HepG2 (cell line): ENCODE measurements around the gene DAG1. TPM values are rescaled to one million over a fixed set of nuclear protein-coding genes. Genes with fewer than 3 reads are reported as not detected.
A peak's percentile ranks its signal among the peaks of the same experiment; 100 is the strongest.

Experiments used
- ATF1 ChIP-seq: IDR thresholded peaks from 2 replicates; pipeline ENCODE4 v1.6.1; 2016; ENCODE audit warnings: mild to moderate bottlenecking, control low read depth
- ATF7 ChIP-seq, 2 experiments: fragments of 450-650 bp in 1 of 2; sonication (generic) in 1 of 2; formaldehyde crosslinking in 1 of 2; IDR thresholded peaks; 2 replicates each; pipeline versions ENCODE4 v1.4.0 to v1.6.1; 2016 to 2020; ENCODE audit warnings: antibody characterized with exemption in 1 of 2, mild to moderate bottlenecking in 1 of 2, missing genetic modification reagents in 1 of 2
- HMG20B ChIP-seq: conservative IDR thresholded peaks from 2 replicates; pipeline ENCODE4 v1.6.1; 2016; ENCODE audit warnings: missing genetic modification reagents, missing compliant biosample characterization
- JUN ChIP-seq: sonication (generic); formaldehyde crosslinking; IDR thresholded peaks from 2 replicates; pipeline ENCODE4 v1.4.0; 2020; ENCODE audit warnings: mild to moderate bottlenecking, missing genetic modification reagents
- LCORL ChIP-seq, 2 experiments: fragments of 450-650 bp in 1 of 2; sonication (generic) in 1 of 2; formaldehyde crosslinking in 1 of 2; IDR thresholded peaks; 2 replicates each; pipeline versions ENCODE4 v1.5.0 to v1.6.1; 2017 to 2020; ENCODE audit warnings: antibody characterized with exemption in 1 of 2, missing genetic modification reagents in 1 of 2
- MXI1 ChIP-seq: IDR thresholded peaks from 3 replicates; pipeline ENCODE4 v1.6.1; 2012; ENCODE audit warnings: low read depth, low read length, inconsistent platforms, borderline replicate concordance
- MZF1 ChIP-seq: sonication (generic); formaldehyde crosslinking; IDR thresholded peaks from 2 replicates; pipeline ENCODE4 v1.8.1; 2023; ENCODE audit warnings: mild to moderate bottlenecking, missing genetic modification reagents, borderline replicate concordance
- POLR2A ChIP-seq, 2 experiments: IDR thresholded peaks; 2 replicates each; pipeline ENCODE4 v1.6.1; 2011; ENCODE audit warnings: low read depth in 2 of 2, low read length in 2 of 2, mild to moderate bottlenecking in 1 of 2, moderate library complexity in 1 of 2; ENCODE audit not compliant: insufficient read depth in 1 of 2
- ZFP90 ChIP-seq: sonication (generic); formaldehyde crosslinking; IDR thresholded peaks from 2 replicates; pipeline ENCODE4 v1.8.0; 2022; ENCODE audit warnings: missing genetic modification reagents, mild to moderate bottlenecking, inconsistent platforms, borderline replicate concordance
- ZNF180 ChIP-seq: sonication (generic); formaldehyde crosslinking; IDR thresholded peaks from 2 replicates; pipeline ENCODE4 v1.4.0; 2020; ENCODE audit warnings: low read depth, missing genetic modification reagents, borderline replicate concordance
- ZNF510 ChIP-seq: sonication (generic); formaldehyde crosslinking; IDR thresholded peaks from 2 replicates; pipeline ENCODE4 v1.4.0; 2020; ENCODE audit warnings: low read depth, mild to moderate bottlenecking, missing genetic modification reagents
- ZNF660 ChIP-seq: sonication (generic); formaldehyde crosslinking; IDR thresholded peaks from 2 replicates; pipeline ENCODE4 v1.5.1; 2020; ENCODE audit warnings: mild to moderate bottlenecking, low read depth, missing genetic modification reagents, borderline replicate concordance
- ZNF737 ChIP-seq: sonication (generic); formaldehyde crosslinking; IDR thresholded peaks from 2 replicates; pipeline ENCODE4 v1.5.0; 2020; ENCODE audit warnings: missing genetic modification reagents, mild to moderate bottlenecking, borderline replicate concordance
- polyA plus RNA-seq, 8 experiments: library from polyadenylated mRNA; depleted of rRNA in 3 of 8; stranded (reverse) in 7 of 8; unstranded in 1 of 8; fragments of >200 nt; fragmentation: Illumina TruSeq in 4 of 8; extraction: Trizol in 4 of 8; gene quantifications; 2 replicates each; pipeline versions ENCODE4 v1.2.1 to v1.2.3, GENCODE V29; 2011 to 2016; ENCODE audit warnings: low read depth in 4 of 8, missing spikeins in 1 of 8, mixed read lengths in 1 of 8; ENCODE audit not compliant: insufficient read depth in 1 of 8
- total RNA-seq, 5 experiments: library from RNA; depleted of rRNA; stranded (reverse); fragments of >200 nt; fragmentation: Illumina TruSeq; extraction: Trizol; gene quantifications; 2 replicates each; pipeline ENCODE4 v1.2.3, GENCODE V29; 2016; ENCODE audit warnings: low read depth in 1 of 5
- TF ChIP-seq, protein P1 (sequence below): sonication (generic); formaldehyde crosslinking; IDR thresholded peaks from 2 replicates; pipeline ENCODE4 v1.5.0; 2020; ENCODE audit warnings: mild to moderate bottlenecking, missing genetic modification reagents, borderline replicate concordance
- TF ChIP-seq, protein P2 (sequence below): sonication (generic); formaldehyde crosslinking; conservative IDR thresholded peaks from 2 replicates; pipeline ENCODE4 v1.4.0; 2020; ENCODE audit warnings: missing genetic modification reagents
- TF ChIP-seq, protein P3 (sequence below): IDR thresholded peaks from 2 replicates; pipeline ENCODE4 v1.6.1; 2016; ENCODE audit warnings: low read depth, borderline replicate concordance
- TF ChIP-seq, protein P4 (sequence below): sonication (generic); formaldehyde crosslinking; IDR thresholded peaks from 2 replicates; pipeline ENCODE4 v1.4.0; 2020; ENCODE audit warnings: missing genetic modification reagents, borderline replicate concordance

The DAG1 gene
- total and polyA plus RNA-seq, 2 of the 13 experiments (the other 11 are each of a cell fraction or from before 2014, with no cell fraction given): 47.3 to 50.4 TPM

DNA sequence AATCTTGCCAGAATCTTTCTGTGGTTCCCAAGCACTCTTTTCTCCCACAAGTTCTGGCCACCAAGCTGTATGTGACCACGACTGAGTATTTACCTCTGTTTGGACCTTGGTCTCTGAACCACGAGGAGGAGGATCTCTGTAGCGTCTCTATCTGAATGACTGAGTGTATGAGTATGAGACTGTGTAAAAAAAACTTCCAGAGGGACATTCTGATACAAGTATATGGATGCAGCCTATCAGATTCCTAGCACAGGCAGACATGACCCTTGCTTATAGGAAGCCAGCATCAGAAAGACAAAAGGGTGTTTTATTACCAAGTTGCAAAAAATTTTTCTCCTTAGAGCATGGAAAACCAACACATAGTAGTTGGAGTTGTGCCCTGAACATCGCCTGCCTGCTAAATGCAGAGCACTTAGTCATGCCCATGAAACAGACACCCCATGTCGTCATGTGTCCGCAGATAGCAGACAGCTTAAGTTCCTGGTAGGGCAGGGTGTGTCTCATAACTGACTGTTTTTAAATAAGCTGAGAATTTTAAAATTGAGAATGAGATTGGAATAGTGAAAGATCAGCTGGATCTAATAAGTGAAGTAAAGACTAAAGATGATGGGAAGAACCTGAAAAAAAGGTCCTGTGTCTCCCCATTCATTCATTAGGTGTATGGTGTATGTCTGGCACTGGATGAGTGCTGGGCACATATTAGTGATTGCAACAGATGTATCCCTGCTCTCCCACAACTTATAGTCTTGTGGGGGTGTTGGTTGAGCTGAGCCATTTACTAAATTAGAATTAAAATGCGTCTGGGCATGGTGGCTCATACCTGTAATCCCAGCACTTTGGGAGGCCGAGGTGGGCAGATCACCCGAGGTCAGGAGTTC is 30.9 kb downstream of the DAG1 start (continued):
- TF ChIP-seq, protein P1, sequence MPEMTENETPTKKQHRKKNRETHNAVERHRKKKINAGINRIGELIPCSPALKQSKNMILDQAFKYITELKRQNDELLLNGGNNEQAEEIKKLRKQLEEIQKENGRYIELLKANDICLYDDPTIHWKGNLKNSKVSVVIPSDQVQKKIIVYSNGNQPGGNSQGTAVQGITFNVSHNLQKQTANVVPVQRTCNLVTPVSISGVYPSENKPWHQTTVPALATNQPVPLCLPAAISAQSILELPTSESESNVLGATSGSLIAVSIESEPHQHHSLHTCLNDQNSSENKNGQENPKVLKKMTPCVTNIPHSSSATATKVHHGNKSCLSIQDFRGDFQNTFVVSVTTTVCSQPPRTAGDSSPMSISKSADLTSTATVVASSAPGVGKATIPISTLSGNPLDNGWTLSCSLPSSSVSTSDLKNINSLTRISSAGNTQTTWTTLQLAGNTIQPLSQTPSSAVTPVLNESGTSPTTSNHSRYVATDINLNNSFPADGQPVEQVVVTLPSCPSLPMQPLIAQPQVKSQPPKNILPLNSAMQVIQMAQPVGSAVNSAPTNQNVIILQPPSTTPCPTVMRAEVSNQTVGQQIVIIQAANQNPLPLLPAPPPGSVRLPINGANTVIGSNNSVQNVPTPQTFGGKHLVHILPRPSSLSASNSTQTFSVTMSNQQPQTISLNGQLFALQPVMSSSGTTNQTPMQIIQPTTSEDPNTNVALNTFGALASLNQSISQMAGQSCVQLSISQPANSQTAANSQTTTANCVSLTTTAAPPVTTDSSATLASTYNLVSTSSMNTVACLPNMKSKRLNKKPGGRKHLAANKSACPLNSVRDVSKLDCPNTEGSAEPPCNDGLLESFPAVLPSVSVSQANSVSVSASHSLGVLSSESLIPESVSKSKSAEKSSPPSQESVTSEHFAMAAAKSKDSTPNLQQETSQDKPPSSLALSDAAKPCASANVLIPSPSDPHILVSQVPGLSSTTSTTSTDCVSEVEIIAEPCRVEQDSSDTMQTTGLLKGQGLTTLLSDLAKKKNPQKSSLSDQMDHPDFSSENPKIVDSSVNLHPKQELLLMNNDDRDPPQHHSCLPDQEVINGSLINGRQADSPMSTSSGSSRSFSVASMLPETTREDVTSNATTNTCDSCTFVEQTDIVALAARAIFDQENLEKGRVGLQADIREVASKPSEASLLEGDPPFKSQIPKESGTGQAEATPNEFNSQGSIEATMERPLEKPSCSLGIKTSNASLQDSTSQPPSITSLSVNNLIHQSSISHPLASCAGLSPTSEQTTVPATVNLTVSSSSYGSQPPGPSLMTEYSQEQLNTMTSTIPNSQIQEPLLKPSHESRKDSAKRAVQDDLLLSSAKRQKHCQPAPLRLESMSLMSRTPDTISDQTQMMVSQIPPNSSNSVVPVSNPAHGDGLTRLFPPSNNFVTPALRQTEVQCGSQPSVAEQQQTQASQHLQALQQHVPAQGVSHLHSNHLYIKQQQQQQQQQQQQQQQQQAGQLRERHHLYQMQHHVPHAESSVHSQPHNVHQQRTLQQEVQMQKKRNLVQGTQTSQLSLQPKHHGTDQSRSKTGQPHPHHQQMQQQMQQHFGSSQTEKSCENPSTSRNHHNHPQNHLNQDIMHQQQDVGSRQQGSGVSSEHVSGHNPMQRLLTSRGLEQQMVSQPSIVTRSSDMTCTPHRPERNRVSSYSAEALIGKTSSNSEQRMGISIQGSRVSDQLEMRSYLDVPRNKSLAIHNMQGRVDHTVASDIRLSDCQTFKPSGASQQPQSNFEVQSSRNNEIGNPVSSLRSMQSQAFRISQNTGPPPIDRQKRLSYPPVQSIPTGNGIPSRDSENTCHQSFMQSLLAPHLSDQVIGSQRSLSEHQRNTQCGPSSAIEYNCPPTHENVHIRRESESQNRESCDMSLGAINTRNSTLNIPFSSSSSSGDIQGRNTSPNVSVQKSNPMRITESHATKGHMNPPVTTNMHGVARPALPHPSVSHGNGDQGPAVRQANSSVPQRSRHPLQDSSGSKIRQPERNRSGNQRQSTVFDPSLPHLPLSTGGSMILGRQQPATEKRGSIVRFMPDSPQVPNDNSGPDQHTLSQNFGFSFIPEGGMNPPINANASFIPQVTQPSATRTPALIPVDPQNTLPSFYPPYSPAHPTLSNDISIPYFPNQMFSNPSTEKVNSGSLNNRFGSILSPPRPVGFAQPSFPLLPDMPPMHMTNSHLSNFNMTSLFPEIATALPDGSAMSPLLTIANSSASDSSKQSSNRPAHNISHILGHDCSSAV (CRISPR knock-in tag): no peak
- TF ChIP-seq ZNF510 (CRISPR knock-in tag): no peak
- TF ChIP-seq ZNF660 (CRISPR knock-in tag): no peak
- TF ChIP-seq LCORL (IDR thresholded peaks at IDR 0.05): no peak
- TF ChIP-seq LCORL (CRISPR knock-in tag; IDR thresholded peaks at IDR 0.05): 0 out of 2 replicates have a peak, but pooled peaks have one; percentile 22
- TF ChIP-seq ZNF737 (CRISPR knock-in tag): no peak
- peak; percentile 46 to 52; a peak in 2 of 4 replicates for TF ChIP-seq POLR2A (IDR thresholded peaks at IDR 0.05; ENCODE audit: insufficient read depth in 1 of 2, low read depth in 2 of 2, low read length in 2 of 2)
- TF ChIP-seq, protein P2, sequence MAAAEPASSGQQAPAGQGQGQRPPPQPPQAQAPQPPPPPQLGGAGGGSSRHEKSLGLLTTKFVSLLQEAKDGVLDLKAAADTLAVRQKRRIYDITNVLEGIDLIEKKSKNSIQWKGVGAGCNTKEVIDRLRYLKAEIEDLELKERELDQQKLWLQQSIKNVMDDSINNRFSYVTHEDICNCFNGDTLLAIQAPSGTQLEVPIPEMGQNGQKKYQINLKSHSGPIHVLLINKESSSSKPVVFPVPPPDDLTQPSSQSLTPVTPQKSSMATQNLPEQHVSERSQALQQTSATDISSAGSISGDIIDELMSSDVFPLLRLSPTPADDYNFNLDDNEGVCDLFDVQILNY: no peak
- TF ChIP-seq HMG20B: no peak
- no peak for TF ChIP-seq ATF7 (IDR thresholded peaks at IDR 0.05)
- TF ChIP-seq ATF7 (CRISPR knock-in tag; IDR thresholded peaks at IDR 0.05): no peak
- TF ChIP-seq, protein P3, sequence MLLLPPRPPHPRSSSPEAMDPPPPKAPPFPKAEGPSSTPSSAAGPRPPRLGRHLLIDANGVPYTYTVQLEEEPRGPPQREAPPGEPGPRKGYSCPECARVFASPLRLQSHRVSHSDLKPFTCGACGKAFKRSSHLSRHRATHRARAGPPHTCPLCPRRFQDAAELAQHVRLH (CRISPR knock-in tag): no peak
- TF ChIP-seq JUN: no peak
- no peak for TF ChIP-seq ZNF180 (CRISPR knock-in tag)
- TF ChIP-seq ATF1: no peak
- no peak for TF ChIP-seq ZFP90
- TF ChIP-seq MZF1: no peak
- peak; percentile 80; the same call in 1 of the 3 replicates for TF ChIP-seq MXI1
- TF ChIP-seq, protein P4, sequence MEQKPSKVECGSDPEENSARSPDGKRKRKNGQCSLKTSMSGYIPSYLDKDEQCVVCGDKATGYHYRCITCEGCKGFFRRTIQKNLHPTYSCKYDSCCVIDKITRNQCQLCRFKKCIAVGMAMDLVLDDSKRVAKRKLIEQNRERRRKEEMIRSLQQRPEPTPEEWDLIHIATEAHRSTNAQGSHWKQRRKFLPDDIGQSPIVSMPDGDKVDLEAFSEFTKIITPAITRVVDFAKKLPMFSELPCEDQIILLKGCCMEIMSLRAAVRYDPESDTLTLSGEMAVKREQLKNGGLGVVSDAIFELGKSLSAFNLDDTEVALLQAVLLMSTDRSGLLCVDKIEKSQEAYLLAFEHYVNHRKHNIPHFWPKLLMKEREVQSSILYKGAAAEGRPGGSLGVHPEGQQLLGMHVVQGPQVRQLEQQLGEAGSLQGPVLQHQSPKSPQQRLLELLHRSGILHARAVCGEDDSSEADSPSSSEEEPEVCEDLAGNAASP (CRISPR knock-in tag): no peak
